ENCODE measurements around the gene PARP1.

The PARP1 gene

GRCh38 chr1:226382030-226382429 lies 25.9 kb downstream of the PARP1 start:
- DNase-seq (ENCODE audit: low read depth), result no peak
- no peak overlapping the region for H3K4me3 ChIP-seq (ENCODE audit: low read depth, low read length)
- TF ChIP-seq CTCF (IDR thresholded peaks at IDR 0.05; ENCODE audit: insufficient read depth, low read depth, low read length, missing control alignments), result no peak

GRCh38 chr1:226381226-226381998 lies 26.5 kb downstream of the PARP1 start:
- H3K4me3 ChIP-seq (ENCODE audit: low read depth, low read length), result no peak overlapping the region
- no peak for TF ChIP-seq CTCF (IDR thresholded peaks at IDR 0.05; ENCODE audit: insufficient read depth, low read depth, low read length, missing control alignments)
- no peak for DNase-seq (ENCODE audit: low read depth)

GRCh38 chr1:226378071-226378470 lies 29.8 kb downstream of the PARP1 start:
- no peak overlapping the region for H3K4me3 ChIP-seq (ENCODE audit: low read depth, low read length)
- no peak for TF ChIP-seq CTCF (IDR thresholded peaks at IDR 0.05; ENCODE audit: insufficient read depth, low read depth, low read length, missing control alignments)
- DNase-seq (ENCODE audit: low read depth), result no peak

GRCh38 chr1:226376300-226376699 lies 31.6 kb downstream of the PARP1 start:
- TF ChIP-seq CTCF (IDR thresholded peaks at IDR 0.05; ENCODE audit: insufficient read depth, low read depth, low read length, missing control alignments), result no peak
- DNase-seq (ENCODE audit: low read depth), result no peak
- no peak overlapping the region for H3K4me3 ChIP-seq (ENCODE audit: low read depth, low read length)

GRCh38 chr1:226373376-226373775 lies 34.5 kb downstream of the PARP1 start:
- H3K4me3 ChIP-seq (ENCODE audit: low read depth, low read length), result no peak overlapping the region
- no peak for TF ChIP-seq CTCF (IDR thresholded peaks at IDR 0.05; ENCODE audit: insufficient read depth, low read depth, low read length, missing control alignments)

GRCh38 chr1:226372885-226373284 lies 35.0 kb downstream of the PARP1 start:
- no peak for DNase-seq (ENCODE audit: low read depth)
- H3K4me3 ChIP-seq (ENCODE audit: low read depth, low read length), result no peak overlapping the region
- no peak for TF ChIP-seq CTCF (IDR thresholded peaks at IDR 0.05; ENCODE audit: insufficient read depth, low read depth, low read length, missing control alignments)

More at GRCh38 chr1:226373376-226373775, 34.5 kb downstream of the PARP1 start:
- no peak for DNase-seq (ENCODE audit: low read depth)

Data from GM12865 (cell line).